K562 (cell line): ENCODE measurements around the gene TRMT44. TPM values are rescaled to one million over a fixed set of nuclear protein-coding genes. Genes with fewer than 3 reads are reported as not detected.

Source experiments
- CLOCK ChIP-seq: fragments of 250-450 bp; sonication (Bioruptor Pico); IDR thresholded peaks from 2 replicates; pipeline ENCODE4 v1.4.0; 2020; ENCODE audit warnings: mild to moderate bottlenecking, moderate library complexity, borderline replicate concordance
- CXXC5 ChIP-seq: fragments of 250-450 bp; sonication (Bioruptor Pico); IDR thresholded peaks from 2 replicates; pipeline ENCODE4 v1.8.0; 2022; ENCODE audit warnings: inconsistent platforms, mild to moderate bottlenecking, moderate library complexity
- E2F6 ChIP-seq, 2 experiments: IDR thresholded peaks; 2 replicates each; pipeline ENCODE4 v1.6.1; 2011; ENCODE audit warnings: borderline replicate concordance in 1 of 2, control low read depth in 1 of 2, low read depth in 1 of 2, low read length in 1 of 2, mild to moderate bottlenecking in 1 of 2, mixed read lengths in 1 of 2, moderate library complexity in 1 of 2; ENCODE audit not compliant: insufficient read depth in 1 of 2, insufficient read length in 1 of 2, poor library complexity in 1 of 2, severe bottlenecking in 1 of 2; ENCODE audit errors: extremely low read depth in 1 of 2
- GABPB2 ChIP-seq: fragments of 250-450 bp; sonication (Bioruptor Pico); conservative IDR thresholded peaks from 2 replicates; pipeline ENCODE4 v1.5.1; 2021; ENCODE audit warnings: mild to moderate bottlenecking
- HEY1 ChIP-seq: fragments of 250-450 bp; sonication (Bioruptor Pico); IDR thresholded peaks from 2 replicates; pipeline ENCODE4 v1.5.0; 2020; ENCODE audit warnings: mild to moderate bottlenecking, moderate library complexity, borderline replicate concordance
- HMGN3 ChIP-seq: IDR thresholded peaks from 2 replicates; pipeline ENCODE4 v1.6.1; 2011; ENCODE audit warnings: borderline replicate concordance, low read depth, mild to moderate bottlenecking, mixed read lengths, low read length; ENCODE audit not compliant: insufficient read length; ENCODE audit errors: extremely low read depth
- MEIS2 ChIP-seq: fragments of 450-650 bp; IDR thresholded peaks from 2 replicates; pipeline ENCODE4 v1.6.1; 2014; ENCODE audit warnings: mild to moderate bottlenecking; ENCODE audit not compliant: partially characterized antibody
- NEUROD1 ChIP-seq: fragments of 150-350 bp; IDR thresholded peaks from 2 replicates; pipeline ENCODE4 v1.6.1; 2014; ENCODE audit warnings: borderline replicate concordance, low read length, low read depth; ENCODE audit not compliant: partially characterized antibody
- THAP12 ChIP-seq: fragments of 250-450 bp; sonication (Bioruptor Pico); IDR thresholded peaks from 2 replicates; pipeline ENCODE4 v1.9.0; 2021; ENCODE audit warnings: mild to moderate bottlenecking, inconsistent platforms
- THAP7 ChIP-seq: fragments of 250-450 bp; sonication (Bioruptor Pico); IDR thresholded peaks from 2 replicates; pipeline ENCODE4 v1.5.0; 2021
- THRAP3 ChIP-seq: fragments of 450-650 bp; IDR thresholded peaks from 2 replicates; pipeline ENCODE4 v1.6.1; 2016; ENCODE audit warnings: mild to moderate bottlenecking, inconsistent platforms, borderline replicate concordance
- VEZF1 ChIP-seq: fragments of 200-800 bp; sonication (Bioruptor generic); IDR thresholded peaks from 2 replicates; pipeline ENCODE4 v1.6.1; 2017; ENCODE audit warnings: missing genetic modification characterization, missing compliant biosample characterization
- ZFX ChIP-seq: sonication (generic); formaldehyde crosslinking; IDR thresholded peaks from 2 replicates; pipeline ENCODE4 v1.8.0; 2022; ENCODE audit warnings: mild to moderate bottlenecking, missing genetic modification reagents, moderate library complexity
- ZNF217 ChIP-seq: sonication (generic); formaldehyde crosslinking; IDR thresholded peaks from 2 replicates; pipeline ENCODE4 v1.8.0; 2022; ENCODE audit warnings: mild to moderate bottlenecking, missing genetic modification reagents
- ZNF280B ChIP-seq: fragments of 250-450 bp; sonication (Bioruptor Pico); IDR thresholded peaks from 2 replicates; pipeline ENCODE4 v1.5.1; 2021; ENCODE audit warnings: mild to moderate bottlenecking
- polyA plus RNA-seq, 8 experiments: library from polyadenylated mRNA; depleted of rRNA in 4 of 8; stranded (reverse) in 5 of 8; unstranded in 3 of 8; fragments of >200 nt; fragmentation: Nextera tagmentation in 2 of 8; fragmentation: Illumina TruSeq in 1 of 8; extraction: Ambion mirVana in 2 of 8; extraction: Trizol in 1 of 8; gene quantifications; 2 replicates each; pipeline versions ENCODE4 v1.2.1 to v1.2.3, GENCODE V29; 2011 to 2014; ENCODE audit warnings: inconsistent platforms in 1 of 8, missing spikeins in 1 of 8
- total RNA-seq, 7 experiments: library from RNA; depleted of rRNA in 6 of 7; stranded (reverse); fragments of >200 nt in 6 of 7; fragmentation: Illumina TruSeq in 2 of 7; extraction: Trizol in 2 of 7; gene quantifications; 2 replicates each; pipeline versions ENCODE4 v1.2.1 to v1.2.3, GENCODE V29; 2011 to 2021; ENCODE audit warnings: low replicate concordance in 1 of 7

TRMT44 gene
- total and polyA plus RNA-seq, 9 of the 15 experiments (the other 6 are each of a cell fraction or from before 2014, with no cell fraction given) = 1.2 to 18.6 (median 10.0) TPM

- peak; percentile 83; the same call in 1 of the 2 replicates for TF ChIP-seq VEZF1 (CRISPR knock-in tag)
- no peak for TF ChIP-seq ZNF217 (CRISPR knock-in tag)
- peak; percentile 74 for TF ChIP-seq NEUROD1
- TF ChIP-seq HEY1 = no peak
- peak; percentile 81 for TF ChIP-seq CXXC5 (CRISPR knock-in tag)
- peak; percentile 81 for TF ChIP-seq HMGN3
- 0 out of 2 replicates have a peak, but pooled peaks have one; percentile 25 for TF ChIP-seq THAP7 (CRISPR knock-in tag)
- TF ChIP-seq THAP12 (CRISPR knock-in tag) = peak; percentile 80; the same call in 1 of the 2 replicates
- no peak for TF ChIP-seq GABPB2 (CRISPR knock-in tag)
- TF ChIP-seq MEIS2 = peak; percentile 3
- peak; percentile 67 for TF ChIP-seq ZFX (CRISPR knock-in tag)
- no peak for TF ChIP-seq ZNF280B (CRISPR knock-in tag)
- TF ChIP-seq CLOCK (CRISPR knock-in tag) = no peak
- TF ChIP-seq THRAP3 = no peak
- TF ChIP-seq E2F6 (IDR thresholded peaks at IDR 0.05; ENCODE audit: borderline replicate concordance in 1 of 2, extremely low read depth in 1 of 2, insufficient read depth in 1 of 2, insufficient read length in 1 of 2, low read depth in 1 of 2, low read length in 1 of 2, poor library complexity in 1 of 2, severe bottlenecking in 1 of 2) = peak in 1 of 2 experiments; percentile 50
Measured at GRCh38 chr4:8428288-8429097, 12.1 kb upstream of the TRMT44 start (continued).
